NCI-H2107 (cell line): Measurements from ENCODE around the gene SECISBP2L.

Source experiments
- DNase-seq: peaks from one replicate; lab custom pipeline; 2025; lab: John Stamatoyannopoulos, UW

Gene SECISBP2L

DNA sequence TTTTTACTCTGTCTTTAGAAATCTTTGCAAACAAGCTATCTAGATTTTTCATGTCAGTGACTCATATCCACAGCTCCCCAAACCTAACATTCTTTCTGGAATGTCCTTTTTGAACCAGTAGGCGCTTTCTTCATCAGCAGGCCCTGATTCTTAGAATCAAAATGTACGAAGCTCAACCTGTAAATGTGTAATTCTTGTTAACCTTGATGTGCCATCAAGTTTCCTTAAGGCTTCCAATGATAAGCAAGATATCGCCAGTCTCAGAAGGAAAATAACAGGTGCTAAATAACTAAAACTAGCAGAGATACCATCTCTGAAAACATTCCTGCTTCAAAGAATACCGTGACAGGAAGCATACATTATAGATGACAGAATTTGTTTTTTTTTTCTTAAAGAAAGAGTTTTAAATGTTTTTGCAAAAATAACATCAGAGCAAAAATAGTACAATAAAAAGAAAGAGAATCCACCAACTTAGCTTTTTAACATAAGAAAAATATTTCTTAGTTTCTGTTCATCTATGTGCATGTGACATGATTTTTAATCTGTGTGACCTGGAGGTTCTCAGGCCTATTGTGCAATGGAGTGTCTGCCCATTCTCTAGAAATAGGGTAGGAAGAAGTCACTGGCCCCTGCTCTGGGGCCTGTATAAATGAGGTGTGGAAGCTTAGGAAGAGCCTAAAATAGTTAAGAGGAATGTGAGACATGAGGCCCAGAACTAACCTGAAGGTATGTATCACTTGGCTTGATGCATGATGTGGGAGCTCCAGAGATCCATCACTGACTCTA lies 14.7 kb upstream of the SECISBP2L start:
- no peak for DNase-seq

GRCh38 chr15:49059491-49059890 lies 13.2 kb upstream of the SECISBP2L start:
- no peak for DNase-seq

DNA sequence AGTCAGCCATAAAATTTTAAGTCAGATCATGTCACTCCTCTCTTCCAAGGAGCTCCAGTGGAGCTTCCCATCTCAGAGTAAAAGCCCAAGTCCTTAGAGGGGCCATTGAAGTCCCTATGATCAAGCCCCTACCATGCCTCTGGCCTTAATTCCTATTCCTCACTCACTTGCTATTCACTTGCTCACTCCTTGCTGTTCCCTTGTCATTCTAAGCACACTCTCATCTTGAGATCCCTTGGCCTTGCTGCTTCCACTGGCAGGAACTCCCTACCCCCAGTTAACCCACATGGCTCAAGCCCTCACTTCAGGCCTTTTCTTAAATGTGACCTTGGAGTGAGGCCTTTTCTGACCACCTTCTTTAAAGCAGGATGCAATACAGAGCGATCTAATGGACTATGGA lies 12.3 kb upstream of the SECISBP2L start:
- DNase-seq = no peak

GRCh38 chr15:49055630-49056029 lies 9.4 kb upstream of the SECISBP2L start:
- no peak for DNase-seq

DNA sequence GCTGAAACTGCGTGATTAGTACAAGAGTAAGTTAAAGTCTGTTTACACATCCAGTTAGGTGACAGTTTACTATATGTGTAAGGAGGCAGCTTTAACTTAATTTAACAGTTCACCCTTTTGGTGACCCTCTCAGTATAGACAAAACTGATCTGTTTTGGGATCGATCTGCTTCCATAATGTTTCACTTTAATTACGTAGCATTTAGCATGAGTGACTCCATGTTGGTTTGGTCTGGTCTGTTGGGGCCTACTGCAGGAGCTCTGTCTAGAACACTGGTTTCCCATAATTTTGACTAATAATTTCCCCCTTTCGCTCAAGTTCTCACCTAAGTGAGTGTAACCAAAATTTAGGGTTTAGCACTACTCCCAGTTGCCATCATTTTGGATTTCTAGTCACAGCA lies 6.4 kb upstream of the SECISBP2L start:
- no peak for DNase-seq

DNA sequence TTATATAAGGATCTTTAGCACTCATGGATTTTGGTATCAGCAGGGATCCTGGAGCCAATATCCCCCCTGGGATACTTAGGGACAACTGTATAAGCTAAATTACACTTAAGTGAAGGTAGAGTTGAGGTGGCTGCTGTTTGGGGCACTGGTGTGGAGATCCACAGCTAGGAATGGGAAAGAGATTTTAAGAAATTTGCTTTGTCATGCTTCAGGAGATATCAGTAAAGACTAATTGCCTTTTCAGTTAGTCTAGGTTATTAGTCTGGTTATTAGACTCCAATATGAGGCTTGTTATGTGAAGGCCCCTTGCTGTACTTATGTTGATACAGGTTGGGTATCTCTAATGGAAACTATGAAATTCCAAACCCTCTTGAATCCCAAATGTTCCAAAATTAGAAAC lies 1.2 kb upstream of the SECISBP2L start:
- DNase-seq = no peak

DNA sequence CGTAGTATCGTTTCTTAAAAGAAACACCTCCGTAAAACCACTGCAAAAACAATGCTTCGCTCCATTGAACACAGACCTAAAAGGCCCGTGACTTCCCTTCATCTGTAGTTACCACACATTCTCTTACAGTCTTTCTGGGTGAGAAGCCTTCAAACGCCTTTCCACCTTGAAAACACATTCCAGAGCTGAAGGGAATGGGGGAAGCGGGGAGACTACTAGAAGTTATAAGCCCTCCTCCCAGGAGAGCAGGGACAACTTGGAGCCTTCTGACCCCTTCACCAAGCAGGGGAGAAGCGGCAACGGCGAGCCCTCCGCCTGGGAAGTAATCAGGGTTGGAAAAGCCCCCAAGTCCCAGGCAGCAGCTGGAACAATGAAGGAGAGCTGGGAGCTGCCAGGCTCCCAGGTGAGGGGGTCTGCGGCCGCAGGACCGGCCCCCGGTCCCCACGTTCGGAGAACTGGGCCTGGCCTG lies 461 bp downstream of the SECISBP2L start:
- DNase-seq = no peak

DNA sequence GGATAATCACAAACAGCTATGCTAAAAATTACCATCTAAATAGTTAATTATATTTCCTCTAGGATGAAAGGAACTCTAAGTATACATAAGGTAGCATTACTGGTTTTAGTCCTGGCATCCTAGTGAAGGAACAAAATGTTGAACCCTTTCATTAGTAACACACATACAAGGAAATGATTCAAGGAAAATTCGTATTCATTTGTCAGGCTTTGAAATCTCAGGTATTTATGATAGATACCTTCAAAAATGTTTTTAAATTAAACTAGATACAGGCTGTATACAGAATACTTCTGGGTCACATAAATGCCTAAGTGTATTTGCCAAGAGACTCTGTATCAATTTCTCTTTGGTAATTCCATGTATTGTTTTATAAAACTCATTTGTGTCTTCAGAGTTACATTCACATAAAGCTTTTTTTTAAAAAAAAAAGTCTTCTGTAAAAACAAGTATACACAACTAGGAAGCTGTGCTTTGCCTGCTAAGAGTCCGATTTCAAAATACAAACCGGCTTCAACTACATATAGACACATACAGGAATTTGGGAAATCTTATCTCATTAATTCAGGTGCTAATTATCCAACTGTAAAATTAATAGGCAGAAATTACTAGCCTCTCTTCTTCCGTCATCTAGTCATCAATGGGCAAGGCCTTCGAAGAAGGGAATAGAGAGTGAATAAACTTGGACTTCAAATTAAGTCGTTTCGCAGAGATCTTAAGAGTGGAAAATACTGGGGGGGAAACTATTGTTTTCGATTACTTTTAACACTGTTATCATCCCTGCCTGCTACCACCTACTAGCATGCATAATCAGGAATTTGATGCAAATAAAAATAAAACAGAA lies 1.3 kb downstream of the SECISBP2L start:
- no peak for DNase-seq

DNA sequence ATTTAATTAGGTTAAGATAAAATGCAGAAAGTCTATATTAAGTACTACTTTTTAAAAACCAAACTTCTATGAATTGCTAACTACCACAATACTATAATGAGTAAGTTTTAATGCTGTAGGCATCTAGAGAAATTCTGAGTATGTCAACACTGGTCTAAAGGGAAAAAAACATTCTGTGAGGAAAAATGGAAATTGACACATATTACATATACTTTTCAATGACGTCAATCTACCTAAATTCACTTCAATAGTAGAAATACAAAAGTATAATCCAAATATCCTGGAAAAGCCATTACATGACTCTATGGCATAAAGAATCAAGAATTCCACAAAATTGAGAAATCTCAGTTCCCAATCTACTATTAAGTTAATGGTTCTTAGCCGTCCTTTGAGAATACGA lies 2.2 kb downstream of the SECISBP2L start:
- DNase-seq = no peak

GRCh38 chr15:49042165-49042564 lies 4.1 kb downstream of the SECISBP2L start:
- DNase-seq = no peak

DNA sequence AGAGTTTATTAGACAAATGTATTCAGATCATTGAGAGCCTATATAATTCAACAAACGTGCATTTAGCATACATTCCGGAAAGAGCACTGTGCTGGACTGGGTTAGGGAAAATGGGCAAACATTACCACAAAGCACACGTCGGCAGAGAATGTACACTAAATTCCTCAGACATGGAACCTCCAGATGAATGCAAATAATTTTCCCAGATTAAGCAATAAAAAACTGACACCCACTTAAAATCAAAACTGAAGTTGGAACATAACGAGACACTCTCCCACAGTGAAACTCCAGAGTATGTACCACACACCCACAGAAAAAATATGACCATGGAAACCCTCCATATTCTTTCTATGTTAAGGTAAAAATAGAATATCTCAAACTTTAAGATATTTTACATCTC lies 4.8 kb downstream of the SECISBP2L start:
- no peak for DNase-seq

DNA sequence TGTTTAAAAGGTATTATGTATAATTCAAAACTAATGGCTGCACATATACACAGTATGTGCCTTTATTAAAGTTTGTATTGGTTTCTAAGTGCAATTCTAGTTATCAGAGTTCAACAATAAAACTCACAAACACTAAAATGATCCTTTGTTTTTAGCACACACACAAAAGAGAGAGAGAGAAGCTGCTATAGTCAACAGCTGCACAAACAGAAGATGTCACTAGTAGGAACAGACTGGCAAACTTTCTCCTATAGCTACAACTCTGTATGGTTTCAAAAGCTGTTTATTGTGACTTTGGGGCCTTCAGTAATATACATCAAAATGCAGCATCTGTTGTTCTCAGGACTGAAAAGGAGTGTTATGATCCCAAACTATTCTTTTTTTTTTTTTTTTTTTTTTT lies 6.1 kb downstream of the SECISBP2L start:
- DNase-seq = no peak

DNA sequence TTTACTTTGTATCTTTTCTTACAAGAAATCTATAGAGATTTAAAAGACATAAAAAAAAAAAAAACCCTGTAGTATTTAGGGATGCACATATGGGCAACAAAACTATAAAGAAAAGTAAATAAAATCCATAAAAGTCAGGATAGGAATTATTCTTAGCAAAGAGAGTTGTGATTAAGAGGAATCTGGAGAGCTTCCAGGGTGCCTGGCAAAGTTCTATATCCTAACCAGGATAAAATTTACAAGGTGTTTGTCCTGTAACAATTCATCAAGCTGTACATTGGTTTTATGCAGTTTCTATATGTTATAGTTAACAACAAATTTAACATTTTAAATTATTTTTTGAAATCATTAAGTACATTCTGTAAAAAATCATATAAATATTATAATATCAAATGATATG lies 7.9 kb downstream of the SECISBP2L start:
- DNase-seq = no peak

DNA sequence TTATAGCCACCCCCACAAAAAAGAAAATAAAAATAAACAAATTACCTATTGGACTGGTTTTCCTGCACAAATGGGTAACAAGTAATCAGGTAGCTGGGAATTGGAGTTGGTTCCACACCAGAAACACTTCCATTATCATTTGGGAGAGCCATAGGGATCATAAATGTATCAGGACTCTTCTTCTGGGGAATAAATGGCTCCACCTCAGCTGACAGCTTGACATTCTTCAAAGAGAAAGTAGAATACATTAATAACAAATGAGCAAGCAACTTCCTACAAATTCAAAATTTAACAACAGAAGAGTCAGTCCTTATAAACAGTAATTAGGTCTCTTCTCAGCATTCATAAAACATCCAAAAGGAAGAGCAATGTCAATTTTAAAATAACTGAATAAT lies 8.7 kb downstream of the SECISBP2L start:
- no peak for DNase-seq

GRCh38 chr15:49036650-49037545 lies 9.3 kb downstream of the SECISBP2L start:
- DNase-seq = no peak

GRCh38 chr15:49035825-49036224 lies 10.4 kb downstream of the SECISBP2L start:
- DNase-seq = no peak

GRCh38 chr15:49032601-49033145 lies 13.6 kb downstream of the SECISBP2L start:
- DNase-seq = no peak

DNA sequence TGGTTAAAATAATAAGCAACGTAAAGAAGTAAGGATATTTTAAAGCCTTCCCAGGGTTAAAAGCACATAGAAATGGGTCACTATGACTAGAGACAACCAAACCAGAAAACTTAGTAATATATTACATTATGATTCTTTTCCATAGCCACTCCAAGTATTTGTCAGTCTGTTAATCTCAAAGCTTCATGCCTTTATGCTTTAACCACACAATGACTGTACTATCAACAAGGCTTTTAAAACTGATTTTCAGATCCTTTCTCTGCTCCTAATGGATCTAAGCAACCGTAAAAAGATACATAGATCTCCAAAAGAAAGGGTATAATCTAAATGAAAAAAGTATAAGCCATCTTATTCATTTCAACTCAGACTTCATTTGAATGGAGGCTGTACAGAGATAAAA lies 14.4 kb downstream of the SECISBP2L start:
- no peak for DNase-seq

- no peak for DNase-seq
Measured at GRCh38 chr15:49026700-49027099, 19.5 kb downstream of the SECISBP2L start.

DNA sequence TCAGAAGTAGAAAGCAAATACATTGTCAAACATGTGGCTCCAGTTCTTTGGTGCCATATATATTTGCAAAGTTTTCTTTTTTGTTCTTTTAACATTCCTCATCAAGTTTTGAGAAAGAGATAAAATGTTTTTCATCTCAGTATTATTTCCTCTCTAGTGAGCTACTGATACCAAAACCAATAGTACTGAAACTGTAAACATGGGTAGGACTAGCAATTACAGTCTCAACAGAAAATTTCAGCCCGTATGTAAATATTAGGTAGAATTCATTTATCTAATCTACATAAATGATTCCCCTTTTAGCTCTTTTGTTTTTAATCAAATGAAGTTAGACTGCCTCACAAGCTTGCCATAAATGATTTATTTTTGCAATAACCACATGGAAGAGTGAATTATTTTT lies 21.4 kb downstream of the SECISBP2L start:
- DNase-seq = no peak

- no peak for DNase-seq
Measured at GRCh38 chr15:49023354-49023753, 22.9 kb downstream of the SECISBP2L start.

DNA sequence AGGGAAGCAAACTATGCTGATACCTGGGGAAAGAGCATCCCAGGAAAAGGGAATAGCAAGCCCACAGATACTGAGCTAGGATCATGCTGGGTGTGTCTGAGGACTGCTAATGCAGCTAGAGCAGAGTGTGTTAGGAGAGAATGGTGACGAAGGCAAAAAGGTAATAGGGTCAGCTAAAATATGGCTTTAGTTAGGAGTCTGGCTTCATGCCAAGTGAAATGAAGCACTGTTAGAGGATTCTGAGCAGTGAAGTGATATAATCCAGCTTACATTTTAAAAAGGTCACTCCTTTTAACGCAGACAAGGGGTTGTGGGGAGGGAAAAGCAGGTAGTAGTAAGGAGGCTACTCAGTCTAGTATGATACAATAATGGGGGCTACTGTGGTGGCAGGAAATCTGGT lies 30.4 kb downstream of the SECISBP2L start:
- DNase-seq = no peak
